ACC112 (cell line): ENCODE results near the gene RAB44.

Source experiments
- H2AFZ ChIP-seq: fragments of 200-600 bp; sonication (generic); one replicate; pipeline ENCODE4 v1.6.0; 2017; ENCODE audit warnings: antibody characterized with exemption, low read length; ENCODE audit not compliant: unreplicated experiment
- H3K27ac ChIP-seq: fragments of 200-600 bp; sonication (generic); 2 replicates; pipeline ENCODE4 v1.5.1; 2014; ENCODE audit warnings: low read depth, mild to moderate bottlenecking, antibody characterized with exemption, low read length, moderate library complexity
- H3K27me3 ChIP-seq: fragments of 200-600 bp; sonication (generic); 2 replicates; pipeline ENCODE4 v1.6.1; 2014; ENCODE audit warnings: mild to moderate bottlenecking, antibody characterized with exemption, low read length, moderate library complexity, mixed read lengths; ENCODE audit not compliant: insufficient read depth
- H3K36me3 ChIP-seq: fragments of 200-600 bp; sonication (generic); 2 replicates; pipeline ENCODE4 v1.6.1; 2016; ENCODE audit warnings: mild to moderate bottlenecking, antibody characterized with exemption, low read length, moderate library complexity, mixed read lengths; ENCODE audit not compliant: insufficient read depth
- H3K4me1 ChIP-seq: fragments of 200-600 bp; sonication (generic); one replicate; pipeline ENCODE4 v1.6.1; 2016; ENCODE audit warnings: low read length, mixed read lengths; ENCODE audit not compliant: insufficient read depth, unreplicated experiment, control insufficient read depth
- H3K4me3 ChIP-seq: fragments of 200-600 bp; sonication (generic); 2 replicates; pipeline ENCODE4 v1.5.1; 2014; ENCODE audit warnings: mild to moderate bottlenecking, low read depth, low read length
- H3K79me2 ChIP-seq: fragments of 200-600 bp; sonication (generic); one replicate; pipeline ENCODE4 v1.6.0; 2016; ENCODE audit warnings: low read length; ENCODE audit not compliant: control insufficient read depth, unreplicated experiment, insufficient read depth

Gene RAB44

GRCh38 chr6:36754582-36755434 is 57.2 kb downstream of the RAB44 start:
- Histone ChIP-seq H3K4me1 (peaks cover 27% of the 10 kb centered on the region), H3K27me3 (no peaks in the 10 kb centered on the region), H3K36me3 (no peaks in the 10 kb centered on the region), H3K79me2 (no peaks in the 10 kb centered on the region), H3K27ac (peak overlapping the region; percentile 11; the same call in 1 of the 2 replicates), H3K4me3 (no peak overlapping the region), H2AFZ (no peak overlapping the region)

DNA sequence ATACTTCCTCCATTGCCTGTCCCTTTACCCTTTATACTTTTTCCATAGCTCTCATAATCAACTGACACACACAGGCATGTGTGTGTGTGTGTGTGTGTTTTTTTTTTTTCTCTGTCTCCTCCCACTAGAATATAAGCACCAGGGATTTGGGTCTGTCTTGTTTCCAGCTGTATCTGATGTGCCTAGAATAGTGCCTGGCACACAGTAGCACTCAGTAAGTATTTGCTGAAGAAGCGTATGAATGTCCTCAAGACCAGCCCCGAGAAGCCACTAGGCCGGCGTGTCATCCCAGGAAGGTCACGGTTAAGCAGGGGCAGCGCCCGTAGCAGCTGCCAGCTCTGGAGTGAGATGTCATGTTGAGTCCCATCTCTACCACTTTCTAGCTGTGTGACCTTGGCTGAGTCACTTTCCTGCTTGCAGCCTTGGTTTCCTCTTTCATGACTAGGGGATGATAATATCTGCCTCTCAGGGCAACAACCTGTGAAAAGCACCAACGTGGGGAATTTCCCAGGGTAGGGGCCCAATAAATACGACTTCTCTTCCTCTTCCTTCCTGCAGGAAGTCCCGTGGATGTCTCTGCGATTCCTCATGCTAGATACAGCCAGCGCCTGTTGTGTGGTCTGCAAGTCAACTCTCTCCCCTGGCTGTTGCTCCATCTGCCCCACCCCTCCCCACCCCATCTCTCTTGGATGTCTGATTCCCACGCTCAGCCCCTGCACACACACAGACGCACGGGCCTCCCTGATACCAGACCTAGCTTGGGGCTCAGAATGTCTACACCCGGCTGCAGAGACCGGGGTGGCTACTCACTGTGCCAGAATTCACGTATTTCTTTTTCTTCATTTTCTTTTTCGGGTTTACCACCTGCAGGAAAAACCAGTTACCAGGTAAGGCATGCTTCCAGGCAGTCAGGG is 58.1 kb downstream of the RAB44 start:
- Histone ChIP-seq H3K27ac (peak overlapping the region; percentile 11; the same call in 1 of the 2 replicates), H2AFZ (no peak overlapping the region), H3K27me3 (no peaks in the 10 kb centered on the region), H3K79me2 (no peaks in the 10 kb centered on the region), H3K36me3 (no peaks in the 10 kb centered on the region), H3K4me3 (no peak overlapping the region), H3K4me1 (peaks cover 27% of the 10 kb centered on the region)

DNA sequence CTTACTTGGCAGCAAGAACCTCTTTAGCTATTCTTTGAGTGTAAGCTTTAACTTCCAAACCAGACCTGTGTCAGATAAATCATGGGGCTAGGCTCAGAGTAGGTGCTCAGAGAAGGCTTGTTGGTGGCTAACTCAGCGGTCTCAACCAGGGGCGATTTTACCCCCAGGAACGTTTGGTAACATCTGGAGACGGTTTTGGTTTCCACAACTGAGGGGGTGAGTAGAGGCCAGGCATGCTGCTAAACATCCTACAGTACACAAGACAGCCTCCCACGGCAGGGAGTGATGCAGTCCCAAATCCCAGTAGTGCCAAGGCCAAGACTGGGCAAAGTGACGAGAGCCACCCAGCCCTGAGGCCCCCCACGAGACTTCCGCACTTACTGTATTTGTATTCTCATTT is 59.2 kb downstream of the RAB44 start:
- H3K4me3 ChIP-seq, result no peak overlapping the region
- no peaks in the 10 kb centered on the region for H3K79me2 ChIP-seq
- no peak overlapping the region for H3K27ac ChIP-seq
- no peak overlapping the region for H2AFZ ChIP-seq
- H3K27me3 ChIP-seq, result no peaks in the 10 kb centered on the region
- H3K36me3 ChIP-seq, result no peaks in the 10 kb centered on the region
- H3K4me1 ChIP-seq, result peaks cover 27% of the 10 kb centered on the region

DNA sequence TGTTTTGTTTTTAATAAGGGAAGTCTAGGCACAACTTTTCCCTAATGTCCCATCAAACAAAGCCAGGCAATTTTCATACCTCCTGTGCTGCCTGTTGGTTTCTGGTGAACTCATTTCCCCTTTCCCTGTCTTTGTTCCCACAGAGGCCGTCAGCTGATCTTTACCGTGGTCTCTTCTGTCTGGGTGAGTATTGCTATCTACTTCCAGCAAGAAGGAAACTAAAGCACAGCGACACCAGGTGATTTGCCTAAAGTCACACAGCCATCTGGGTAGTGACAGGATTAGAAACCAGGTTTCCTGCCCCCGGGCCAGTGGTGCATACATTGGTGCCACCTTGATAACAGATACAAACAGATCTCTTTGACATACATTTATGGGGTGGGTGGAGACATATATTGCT is 59.6 kb downstream of the RAB44 start:
- H3K4me3 ChIP-seq, result no peak overlapping the region
- no peak overlapping the region for H2AFZ ChIP-seq
- H3K36me3 ChIP-seq, result no peaks in the 10 kb centered on the region
- peaks cover 24% of the 10 kb centered on the region for H3K4me1 ChIP-seq
- H3K27me3 ChIP-seq, result no peaks in the 10 kb centered on the region
- H3K79me2 ChIP-seq, result no peaks in the 10 kb centered on the region
- no peak overlapping the region for H3K27ac ChIP-seq

DNA sequence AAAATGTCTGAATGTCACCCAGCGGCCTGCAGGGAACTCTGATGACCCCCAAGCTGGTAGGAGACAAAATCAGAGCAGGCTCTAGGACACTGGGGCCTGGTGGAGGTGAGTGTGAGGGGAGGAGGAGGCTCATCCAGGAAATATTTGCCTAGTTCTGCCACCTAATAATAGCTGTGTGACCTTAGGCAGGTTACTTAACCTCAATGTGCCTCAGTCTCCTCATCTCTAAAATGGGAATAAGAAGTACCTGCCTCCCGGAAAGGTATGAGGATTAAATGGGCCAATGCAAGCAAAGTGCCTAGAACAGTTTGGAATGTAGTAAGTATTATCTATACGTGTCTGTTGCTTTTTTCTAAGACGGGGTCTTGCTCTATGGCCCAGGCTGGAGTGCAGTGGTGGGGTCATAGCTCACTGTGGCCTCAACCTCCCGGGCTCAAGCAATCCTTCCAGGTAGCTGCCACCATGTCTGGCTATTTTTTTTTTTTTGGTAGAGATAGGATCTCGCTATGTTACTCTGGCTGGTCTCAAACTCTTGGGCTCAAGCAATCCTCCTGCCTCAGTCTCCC is 60.4 kb downstream of the RAB44 start:
- H3K4me3 ChIP-seq, result no peak overlapping the region
- no peaks in the 10 kb centered on the region for H3K36me3 ChIP-seq
- H2AFZ ChIP-seq, result no peak overlapping the region
- no peak overlapping the region for H3K27ac ChIP-seq
- no peaks in the 10 kb centered on the region for H3K79me2 ChIP-seq
- peaks cover 16% of the 10 kb centered on the region for H3K4me1 ChIP-seq
- no peaks in the 10 kb centered on the region for H3K27me3 ChIP-seq

DNA sequence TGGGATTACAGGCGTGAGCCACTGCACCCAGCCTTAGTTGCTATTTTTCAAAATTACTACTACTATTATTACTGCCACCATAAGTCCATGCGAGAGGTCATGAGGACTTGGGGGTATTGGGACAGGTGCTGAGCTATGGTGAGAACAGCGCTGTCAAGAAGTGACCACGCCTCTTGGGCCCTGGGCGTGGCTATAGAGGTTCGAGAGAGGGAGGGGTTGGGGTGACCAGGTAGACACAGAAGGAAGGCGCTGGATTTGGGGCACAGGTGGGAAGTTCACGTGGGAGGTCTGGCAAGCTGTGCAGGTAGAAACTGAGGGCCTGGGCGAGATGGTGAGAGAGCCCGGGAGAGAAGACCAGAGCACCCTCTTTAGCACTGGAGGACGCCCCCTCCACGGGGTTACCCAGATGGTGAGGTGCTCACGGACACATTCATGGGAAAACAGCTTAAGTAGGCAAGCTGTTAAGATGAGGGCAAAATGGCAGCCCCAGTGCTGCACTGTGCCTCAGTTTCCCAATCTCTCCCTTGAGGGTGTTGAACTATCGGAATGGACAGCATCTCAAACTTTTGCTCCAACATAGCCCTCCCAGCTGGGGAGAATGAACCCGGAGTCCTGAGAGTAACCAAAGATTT is 61.0 kb downstream of the RAB44 start:
- no peaks in the 10 kb centered on the region for H3K36me3 ChIP-seq
- H3K4me1 ChIP-seq, result peaks cover 13% of the 10 kb centered on the region
- no peak overlapping the region for H3K4me3 ChIP-seq
- no peaks in the 10 kb centered on the region for H3K27me3 ChIP-seq
- no peak overlapping the region for H3K27ac ChIP-seq
- no peak overlapping the region for H2AFZ ChIP-seq
- H3K79me2 ChIP-seq, result no peaks in the 10 kb centered on the region

GRCh38 chr6:36759148-36759759 is 61.6 kb downstream of the RAB44 start:
- Histone ChIP-seq H3K4me3 (no peak overlapping the region), H3K79me2 (no peaks in the 10 kb centered on the region), H3K27ac (no peak overlapping the region), H3K27me3 (no peaks in the 10 kb centered on the region), H3K36me3 (no peaks in the 10 kb centered on the region), H2AFZ (no peak overlapping the region), H3K4me1 (peaks cover 13% of the 10 kb centered on the region)

DNA sequence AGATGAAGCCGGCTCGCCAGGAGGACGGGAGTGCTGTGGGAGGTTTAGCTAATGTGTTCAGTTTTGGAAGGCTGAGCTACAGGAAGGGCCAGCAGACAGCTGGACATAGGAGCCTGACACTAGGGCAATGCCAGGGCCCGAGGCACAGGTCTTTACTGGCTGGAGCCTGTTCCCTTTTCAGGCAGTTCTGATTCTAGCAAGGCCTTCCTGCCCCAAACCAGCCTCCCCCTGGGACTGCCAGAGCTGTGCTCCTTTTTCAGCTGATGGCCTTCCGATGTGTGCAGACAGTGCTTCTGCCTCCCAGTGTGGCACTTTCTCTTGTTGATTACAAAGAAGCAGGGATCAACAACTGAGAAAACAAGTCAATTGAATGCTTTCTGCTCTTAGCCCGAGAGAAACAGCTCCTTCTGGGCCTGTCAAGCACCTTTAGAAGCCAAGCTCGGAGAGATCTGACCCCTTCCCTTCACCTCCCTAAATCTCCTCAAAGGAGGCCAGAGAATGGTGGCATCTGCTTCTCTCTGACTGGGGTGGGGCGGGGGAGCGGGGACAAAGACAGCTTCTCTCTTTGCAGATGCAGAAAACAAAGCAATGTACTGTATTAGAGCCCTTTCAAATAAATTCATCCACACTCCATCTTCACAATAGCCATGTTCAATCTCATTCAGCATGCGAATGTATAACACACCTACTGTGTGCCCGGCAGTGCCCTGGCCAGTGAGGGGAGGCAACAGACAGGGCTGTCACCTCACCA is 63.2 kb downstream of the RAB44 start:
- H3K27ac ChIP-seq, result no peak overlapping the region
- no peak overlapping the region for H3K4me3 ChIP-seq
- no peak overlapping the region for H2AFZ ChIP-seq
- no peaks in the 10 kb centered on the region for H3K36me3 ChIP-seq
- H3K27me3 ChIP-seq, result no peaks in the 10 kb centered on the region
- peaks cover 10% of the 10 kb centered on the region for H3K4me1 ChIP-seq
- H3K79me2 ChIP-seq, result no peaks in the 10 kb centered on the region

DNA sequence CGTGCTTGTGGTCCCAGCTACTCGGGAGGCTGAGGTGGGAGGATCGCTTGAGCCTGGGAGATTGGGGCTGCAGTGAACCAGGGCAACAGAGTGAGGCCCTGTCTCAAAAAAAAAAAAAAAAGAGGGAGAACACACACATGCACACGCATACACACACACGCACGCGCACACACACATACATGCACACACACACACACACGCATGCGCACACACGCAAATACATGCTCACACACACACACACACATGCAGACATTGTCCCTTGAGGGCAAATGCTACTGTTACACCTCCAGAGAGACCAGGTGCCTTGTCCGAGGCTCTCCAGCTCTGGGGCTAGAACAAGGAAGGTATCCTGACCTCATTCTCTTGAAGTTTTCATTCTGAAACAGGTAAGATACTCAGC is 64.5 kb downstream of the RAB44 start:
- no peak overlapping the region for H3K27ac ChIP-seq
- H3K27me3 ChIP-seq, result no peaks in the 10 kb centered on the region
- no peak overlapping the region for H3K4me3 ChIP-seq
- H3K36me3 ChIP-seq, result no peaks in the 10 kb centered on the region
- H2AFZ ChIP-seq, result no peak overlapping the region
- no peaks in the 10 kb centered on the region for H3K79me2 ChIP-seq
- no peaks in the 10 kb centered on the region for H3K4me1 ChIP-seq
